ENCODE results near the gene VIPAS39.
"Not testable (repeated sequence)": the region's sequence is repeated elsewhere in the genome, so short reads cannot be mapped to it uniquely, and the experiment has no call there.

VIPAS39 gene

GRCh38 chr14:77470224-77470870 lies 12.9 kb upstream of the VIPAS39 start:
- DNase-seq (ENCODE audit: low read depth, low spot score) = no peak

- DNase-seq (ENCODE audit: low read depth, low spot score) = no peak
Observed at GRCh38 chr14:77469539-77469938, 12.1 kb upstream of the VIPAS39 start.

- no peak for DNase-seq (ENCODE audit: low read depth, low spot score)
Observed at GRCh38 chr14:77469067-77469505, 11.7 kb upstream of the VIPAS39 start.

- DNase-seq (ENCODE audit: low read depth, low spot score) = no peak
Observed at GRCh38 chr14:77467801-77468200, 10.4 kb upstream of the VIPAS39 start.

- no peak for DNase-seq (ENCODE audit: low read depth, low spot score)
Observed at GRCh38 chr14:77459072-77459723, 1.8 kb upstream of the VIPAS39 start.

GRCh38 chr14:77458249-77458950 lies 999 bp upstream of the VIPAS39 start:
- DNase-seq (ENCODE audit: low read depth, low spot score) = no peak

- DNase-seq (ENCODE audit: low read depth, low spot score) = no peak
Observed at GRCh38 chr14:77457115-77457521, 283 bp downstream of the VIPAS39 start.

GRCh38 chr14:77455966-77456640 lies 1.3 kb downstream of the VIPAS39 start:
- DNase-seq (ENCODE audit: low read depth, low spot score) = no peak

GRCh38 chr14:77442196-77442595 lies 15.2 kb downstream of the VIPAS39 start:
- no peak for DNase-seq (ENCODE audit: low read depth, low spot score)

- no peak for DNase-seq (ENCODE audit: low read depth, low spot score)
Observed at GRCh38 chr14:77439861-77440260, 17.5 kb downstream of the VIPAS39 start.

- DNase-seq (ENCODE audit: low read depth, low spot score) = no peak
Observed at GRCh38 chr14:77438596-77438995, 18.8 kb downstream of the VIPAS39 start.

GRCh38 chr14:77436042-77436441 lies 21.4 kb downstream of the VIPAS39 start:
- DNase-seq (ENCODE audit: low read depth, low spot score) = no peak

GRCh38 chr14:77426396-77426795 lies 31.0 kb downstream of the VIPAS39 start:
- no peak for DNase-seq (ENCODE audit: low read depth, low spot score)

- DNase-seq (ENCODE audit: low read depth, low spot score) = no peak
Observed at GRCh38 chr14:77424862-77425261, 32.5 kb downstream of the VIPAS39 start.

GRCh38 chr14:77423423-77423822 lies 34.0 kb downstream of the VIPAS39 start, which contains the start of gene NOXRED1:
Gene NOXRED1, minus strand, starts transcription at chr14:77423523. Its CDS starts 634 bp downstream, at chr14:77422889.
- no peak for DNase-seq (ENCODE audit: low read depth, low spot score)

GRCh38 chr14:77421201-77421600 lies 36.2 kb downstream of the VIPAS39 start:
- DNase-seq (ENCODE audit: low read depth, low spot score) = no peak

- no peak for DNase-seq (ENCODE audit: low read depth, low spot score)
Observed at GRCh38 chr14:77416836-77417235, 40.6 kb downstream of the VIPAS39 start.

- not testable (repeated sequence) for DNase-seq (ENCODE audit: low read depth, low spot score)
Observed at GRCh38 chr14:77416098-77416497, 41.3 kb downstream of the VIPAS39 start.

- DNase-seq (ENCODE audit: low read depth, low spot score) = not testable (repeated sequence)
Observed at GRCh38 chr14:77415403-77416030, 41.9 kb downstream of the VIPAS39 start.

- DNase-seq (ENCODE audit: low read depth, low spot score) = no peak
Observed at GRCh38 chr14:77409131-77409533, 48.3 kb downstream of the VIPAS39 start.

GRCh38 chr14:77407158-77407557 lies 50.2 kb downstream of the VIPAS39 start:
- DNase-seq (ENCODE audit: low read depth, low spot score) = no peak

- DNase-seq (ENCODE audit: low read depth, low spot score) = no peak
Observed at GRCh38 chr14:77406718-77407117, 50.7 kb downstream of the VIPAS39 start.
